SK-N-SH (cell line): Measurements from ENCODE around the gene CDKN1A. TPM values are rescaled to one million over a fixed set of nuclear protein-coding genes. Genes with fewer than 3 reads are reported as not detected.

Source experiments
- CTCF ChIA-PET: fragments of 300-600, 350-600 bp; formaldehyde crosslinking; extraction: SDS; loops from one replicate; lab custom pipeline; 2021; lab: Yijun Ruan, JAX
- POLR2A ChIA-PET: fragments of 350-600 bp; sonication (Branson Sonifier 250); formaldehyde crosslinking; extraction: SDS; loops from one replicate; lab custom pipeline; 2020; ENCODE audit warnings: antibody characterized with exemption, inconsistent platforms; lab: Yijun Ruan, JAX
- DNase-seq: peaks from one replicate; pipeline ENCODE4 v3.0.0; 2012
- H2AFZ ChIP-seq: fragments of 200-600 bp; sonication (generic); 2 replicates; pipeline ENCODE4 v1.8.1; 2016; ENCODE audit warnings: antibody characterized with exemption, mild to moderate bottlenecking, low read depth
- H3F3A ChIP-seq: fragments of 200-600 bp; sonication (generic); replicated peaks from 2 replicates; pipeline ENCODE3; 2016; ENCODE audit warnings: antibody characterized with exemption, mild to moderate bottlenecking; ENCODE audit not compliant: insufficient read depth
- H3K27ac ChIP-seq, 2 experiments: fragments of 200-500 bp in 1 of 2; fragments of 200-600 bp in 1 of 2; sonication (Bioruptor generic) in 1 of 2; sonication (generic), shearing (Covaris generic) in 1 of 2; 2 replicates each; pipeline versions ENCODE4 v1.5.1 to v1.6.1; 2014 to 2016; ENCODE audit warnings: low read depth in 2 of 2, inconsistent platforms in 1 of 2, low read length in 1 of 2, mild to moderate bottlenecking in 1 of 2, mixed read lengths in 1 of 2
- H3K27me3 ChIP-seq: fragments of 200-600 bp; sonication (generic), shearing (Covaris generic); 2 replicates; pipeline ENCODE4 v1.6.1; 2016; ENCODE audit warnings: mixed run types; ENCODE audit not compliant: insufficient read depth
- H3K36me3 ChIP-seq, 2 experiments: fragments of 200-500 bp in 1 of 2; fragments of 200-600 bp in 1 of 2; sonication (Bioruptor generic) in 1 of 2; sonication (generic) in 1 of 2; replicated peaks in 1 of 2; 2 replicates each; pipeline versions ENCODE3 to v1.5.1; 2014 to 2016; ENCODE audit warnings: low read length in 1 of 2, mild to moderate bottlenecking in 1 of 2; ENCODE audit not compliant: insufficient read depth in 2 of 2, control insufficient read depth in 1 of 2
- H3K4me1 ChIP-seq, 2 experiments: fragments of 200-500 bp in 1 of 2; fragments of 200-600 bp in 1 of 2; sonication (Bioruptor generic) in 1 of 2; sonication (generic), shearing (Covaris generic) in 1 of 2; 2 replicates each; pipeline versions ENCODE4 v1.5.1 to v1.6.1; 2014 to 2016; ENCODE audit warnings: low read depth in 1 of 2, low read length in 1 of 2, mixed run types in 1 of 2; ENCODE audit not compliant: insufficient read depth in 2 of 2, control insufficient read depth in 1 of 2
- H3K4me2 ChIP-seq: fragments of 200-600 bp; sonication (generic), shearing (Covaris generic); 2 replicates; pipeline ENCODE4 v1.6.1; 2017; ENCODE audit warnings: mixed run types
- H3K4me3 ChIP-seq, 2 experiments: fragments of 200-500 bp in 1 of 2; fragments of 200-600 bp in 1 of 2; sonication (Bioruptor generic) in 1 of 2; sonication (generic), shearing (Covaris generic) in 1 of 2; 2 replicates each; pipeline versions ENCODE4 v1.5.1 to v1.8.1; 2014 to 2016; ENCODE audit warnings: low read depth in 2 of 2, inconsistent platforms in 1 of 2, low read length in 1 of 2, mild to moderate bottlenecking in 1 of 2, mixed read lengths in 1 of 2, moderate library complexity in 1 of 2
- H3K79me2 ChIP-seq: fragments of 200-600 bp; sonication (generic); 2 replicates; pipeline ENCODE4 v1.8.1; 2017; ENCODE audit warnings: mild to moderate bottlenecking; ENCODE audit not compliant: insufficient read depth
- H3K9ac ChIP-seq: fragments of 200-600 bp; sonication (generic); 2 replicates; pipeline ENCODE4 v1.6.1; 2017; ENCODE audit warnings: mixed run types
- H3K9me2 ChIP-seq: fragments of 200-600 bp; sonication (generic); 2 replicates; pipeline ENCODE4 v1.6.1; 2017; ENCODE audit warnings: mixed run types
- H3K9me3 ChIP-seq: fragments of 200-600 bp; sonication (generic); 2 replicates; pipeline ENCODE4 v1.6.1; 2017; ENCODE audit warnings: mixed run types, mild to moderate bottlenecking, moderate library complexity
- H4K20me1 ChIP-seq: fragments of 200-600 bp; sonication (generic); 2 replicates; pipeline ENCODE4 v1.6.1; 2017; ENCODE audit warnings: mild to moderate bottlenecking, mixed run types; ENCODE audit not compliant: insufficient read depth
- ELF1 ChIP-seq: IDR thresholded peaks from 2 replicates; pipeline ENCODE4 v1.4.0; 2012
- FOSL2 ChIP-seq: IDR thresholded peaks from 2 replicates; pipeline ENCODE4 v1.4.0; 2012; ENCODE audit warnings: low read depth, mild to moderate bottlenecking, moderate library complexity, borderline replicate concordance
- FOXM1 ChIP-seq: IDR thresholded peaks from 2 replicates; pipeline ENCODE4 v1.4.0; 2012; ENCODE audit warnings: low read depth, mild to moderate bottlenecking
- NFIC ChIP-seq: IDR thresholded peaks from 2 replicates; pipeline ENCODE4 v1.4.0; 2012; ENCODE audit warnings: borderline replicate concordance
- POLR2AphosphoS5 ChIP-seq: IDR thresholded peaks from 2 replicates; pipeline ENCODE4 v1.6.1; 2012; ENCODE audit warnings: low read depth, low read length
- RCOR1 ChIP-seq: fragments of 150-350 bp; IDR thresholded peaks from 2 replicates; pipeline ENCODE4 v1.6.1; 2017; ENCODE audit warnings: antibody characterized with exemption, low read length
- RXRA ChIP-seq: IDR thresholded peaks from 2 replicates; pipeline ENCODE4 v1.4.0; 2012; ENCODE audit warnings: low read depth, mild to moderate bottlenecking, borderline replicate concordance
- YY1 ChIP-seq: IDR thresholded peaks from 2 replicates; pipeline ENCODE4 v1.4.0; 2012; ENCODE audit warnings: low read depth, mild to moderate bottlenecking
- WGBS: methylation state at CpG from one replicate; pipeline ENCODE4 v1.1.6; 2017; ENCODE audit warnings: low lambda C conversion rate; 5-methylcytosine and 5-hydroxymethylcytosine counted together
- polyA plus RNA-seq, 3 experiments: library from polyadenylated mRNA; depleted of rRNA; stranded (reverse); fragments of >200 nt; gene quantifications; 2 replicates each; pipeline ENCODE4 v1.2.3, GENCODE V29; 2012
- TF ChIP-seq, protein P1 (sequence below): IDR thresholded peaks from 2 replicates; pipeline ENCODE4 v1.4.0; 2012; ENCODE audit warnings: low read depth
- TF ChIP-seq, protein P2 (sequence below): fragments of 150-350 bp; IDR thresholded peaks from 2 replicates; pipeline ENCODE4 v1.6.1; 2016; ENCODE audit warnings: mild to moderate bottlenecking, low read depth, low read length

The CDKN1A gene
- polyA plus RNA-seq, 1 of the 3 experiments (the other 2 are of a cell fraction): 747 TPM

DNA sequence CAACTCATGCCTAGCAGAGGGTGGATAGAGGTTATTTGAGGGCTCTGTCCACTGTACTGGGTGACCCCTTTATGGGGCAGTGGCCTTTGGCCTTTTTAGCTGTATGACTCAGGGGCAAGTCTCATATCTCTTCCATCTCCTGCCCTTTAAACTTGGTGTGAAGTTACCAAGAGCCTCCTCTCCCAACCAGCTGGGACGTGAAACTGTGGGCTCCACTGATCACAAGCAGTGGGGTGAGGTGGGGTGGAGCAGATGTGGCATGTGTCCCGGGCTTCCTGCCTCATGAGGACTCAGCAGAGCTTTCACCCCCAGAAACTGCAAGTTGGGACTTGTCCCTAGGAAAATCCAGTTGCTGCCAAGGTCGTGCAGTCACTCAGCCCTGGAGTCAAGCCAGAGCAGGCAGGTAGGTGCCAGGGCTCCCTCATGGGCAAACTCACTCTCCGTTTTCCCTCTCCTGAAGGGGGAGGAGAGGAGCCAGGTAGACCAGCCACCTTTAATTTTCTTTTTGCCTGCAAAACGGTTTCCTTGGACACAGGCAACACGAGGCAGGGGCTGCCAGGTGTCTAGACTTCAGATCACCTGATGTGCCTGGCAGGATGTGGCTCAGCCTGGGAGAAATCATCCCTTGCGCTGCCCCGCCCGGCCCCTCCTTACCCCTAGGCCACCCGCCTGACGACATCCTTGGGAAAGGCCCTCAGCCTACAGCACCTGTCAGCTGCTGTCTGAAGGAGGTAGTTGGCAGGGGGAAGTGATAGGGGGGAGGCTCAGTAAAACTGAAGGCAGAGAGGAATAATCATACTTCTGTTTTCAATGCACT, 4.0 kb downstream of the CDKN1A start:
- Histone ChIP-seq H3K27me3 (no peaks in the 10 kb centered on the region), H3K9me3 (no peaks in the 10 kb centered on the region), H3K4me2 (peak overlapping the region; percentile 94), H4K20me1 (peaks cover 90% of the 10 kb centered on the region), H3K9me2 (no peaks in the 10 kb centered on the region), H3K4me1 (peaks cover 7 to 28% of the 10 kb centered on the region in 2 experiments), H2AFZ (no peak overlapping the region), H3K79me2 (peaks cover 85% of the 10 kb centered on the region), H3K27ac (peak overlapping the region; percentile 24 to 55), H3K4me3 (peak overlapping the region; percentile 53 to 91), H3K36me3 (peaks cover 52 to 55% of the 10 kb centered on the region in 2 experiments), H3K9ac (peak overlapping the region; percentile 44), H3F3A (peaks cover 78% of the 10 kb centered on the region)
- ChIA-PET POLR2A (interaction anchor here (0.6 kb wide), 2 partner anchors 64 to 271 kb away, joined by 3 to 5 read pairs; no protein-coding TSS in a partner anchor), CTCF (interaction anchor here (0.6 to 9.5 kb wide), 8 partner anchors 8 to 179 kb away, joined by 3 to 91 read pairs (median 3); no protein-coding TSS in a partner anchor)
- DNase-seq: no peak
- WGBS: 86% methylated on average over 5 of the region's 11 CpGs
- TF ChIP-seq FOXM1 (no peak), YY1 (no peak), RXRA (no peak), POLR2AphosphoS5 (peak; percentile 43), FOSL2 (no peak), ELF1 (no peak), RCOR1 (no peak), NFIC (peak; percentile 7; the same call in 1 of the 2 replicates)
- TF ChIP-seq, protein P1, sequence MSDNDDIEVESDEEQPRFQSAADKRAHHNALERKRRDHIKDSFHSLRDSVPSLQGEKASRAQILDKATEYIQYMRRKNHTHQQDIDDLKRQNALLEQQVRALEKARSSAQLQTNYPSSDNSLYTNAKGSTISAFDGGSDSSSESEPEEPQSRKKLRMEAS: no peak

DNA sequence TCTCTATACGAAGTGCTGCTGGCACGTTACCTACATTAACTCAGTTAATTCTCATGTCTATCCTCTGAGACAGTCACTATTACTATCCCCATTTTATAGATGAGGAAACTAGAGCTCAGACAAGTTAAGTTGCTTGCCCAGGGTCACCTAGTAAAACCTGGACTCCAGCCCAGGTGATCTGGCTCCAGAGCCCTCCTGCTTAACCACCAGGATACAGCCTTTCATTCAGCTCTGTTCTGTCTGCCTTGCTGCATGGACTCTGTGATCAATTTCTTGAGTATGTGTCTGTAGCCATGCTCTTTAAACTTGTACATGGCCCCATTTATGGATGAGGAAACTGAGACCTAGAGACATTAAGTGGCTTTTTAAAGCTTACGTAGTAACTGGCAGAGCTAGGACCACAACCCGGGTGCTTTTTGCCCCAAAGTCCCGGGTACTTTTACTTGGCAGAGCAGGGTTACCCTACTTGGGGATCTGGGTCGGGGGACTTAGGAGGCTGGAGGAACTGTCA, 4.7 kb downstream of the CDKN1A start:
- H4K20me1 ChIP-seq: peaks cover 97% of the 10 kb centered on the region
- H3K36me3 ChIP-seq: peaks cover 55% of the 10 kb centered on the region in 2 experiments
- H3K27me3 ChIP-seq: no peaks in the 10 kb centered on the region
- H3K4me3 ChIP-seq: peak overlapping the region; percentile 53 to 91; a peak in 3 of 4 replicates
- peaks cover under 1 to 21% of the 10 kb centered on the region in 2 experiments; a peak in 3 of 4 replicates for H3K4me1 ChIP-seq
- H3K9me3 ChIP-seq: no peaks in the 10 kb centered on the region
- CTCF ChIA-PET: interaction anchor here (0.8 to 9.5 kb wide), 8 partner anchors 17 to 83 kb away, joined by 3 to 91 read pairs (median 5); no protein-coding TSS in a partner anchor
- H3F3A ChIP-seq: peaks cover 78% of the 10 kb centered on the region
- 0 out of 2 replicates have a peak, but pooled peaks have one; percentile 4 for TF ChIP-seq POLR2AphosphoS5
- TF ChIP-seq, protein P2, sequence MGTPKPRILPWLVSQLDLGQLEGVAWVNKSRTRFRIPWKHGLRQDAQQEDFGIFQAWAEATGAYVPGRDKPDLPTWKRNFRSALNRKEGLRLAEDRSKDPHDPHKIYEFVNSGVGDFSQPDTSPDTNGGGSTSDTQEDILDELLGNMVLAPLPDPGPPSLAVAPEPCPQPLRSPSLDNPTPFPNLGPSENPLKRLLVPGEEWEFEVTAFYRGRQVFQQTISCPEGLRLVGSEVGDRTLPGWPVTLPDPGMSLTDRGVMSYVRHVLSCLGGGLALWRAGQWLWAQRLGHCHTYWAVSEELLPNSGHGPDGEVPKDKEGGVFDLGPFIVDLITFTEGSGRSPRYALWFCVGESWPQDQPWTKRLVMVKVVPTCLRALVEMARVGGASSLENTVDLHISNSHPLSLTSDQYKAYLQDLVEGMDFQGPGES: no peak
- H3K9ac ChIP-seq: no peak overlapping the region
- no peaks in the 10 kb centered on the region for H3K9me2 ChIP-seq
- no peak overlapping the region for H2AFZ ChIP-seq
- H3K79me2 ChIP-seq: peaks cover 79% of the 10 kb centered on the region
- POLR2A ChIA-PET: interaction anchor here (0.6 kb wide), 1 partner anchor 270 kb away, joined by 5 read pairs; no protein-coding TSS in a partner anchor
- no peak for DNase-seq
- peak overlapping the region in 1 of 2 experiments; percentile 7; a peak in 2 of 4 replicates for H3K27ac ChIP-seq
- peak overlapping the region; percentile 94 for H3K4me2 ChIP-seq
- 93% methylated on average over 6 of the region's 6 CpGs for WGBS
